HL-60 (cell line): Measurements from ENCODE around the gene SCAMP2.

ENCODE experiments used
- CTCF ChIP-seq: IDR thresholded peaks from one replicate; pipeline ENCODE4 v1.5.1; 2011; ENCODE audit warnings: low read length, control low read depth, inconsistent platforms; ENCODE audit not compliant: insufficient read depth
- POLR2AphosphoS5 ChIP-seq: IDR thresholded peaks from 2 replicates; pipeline ENCODE4 v1.6.1; 2012; ENCODE audit warnings: low read depth
- SPI1 ChIP-seq: IDR thresholded peaks from 2 replicates; pipeline ENCODE4 v1.6.1; 2012; ENCODE audit warnings: low read depth, mild to moderate bottlenecking, borderline replicate concordance

DNA sequence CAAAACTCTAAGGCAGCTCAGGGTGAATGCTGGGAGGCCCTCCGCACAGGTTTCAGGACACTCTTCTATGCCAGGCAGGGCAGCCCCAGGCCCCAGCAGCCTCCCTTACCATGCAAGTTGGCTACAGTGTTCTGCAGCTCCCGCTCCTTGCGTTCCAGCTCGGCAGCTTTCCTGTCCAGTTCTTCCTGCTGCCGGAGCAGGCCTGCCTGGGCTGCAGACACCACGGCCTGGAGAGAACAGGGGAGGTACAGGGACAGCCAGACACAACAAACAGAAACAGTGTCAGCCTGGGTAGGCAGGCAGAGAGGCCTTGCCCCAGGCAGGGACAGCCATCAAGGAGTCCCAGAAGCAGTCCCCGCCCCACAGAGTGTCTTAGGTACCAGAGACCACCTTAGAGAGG is 21.2 kb downstream of the SCAMP2 start:
- no peak for TF ChIP-seq CTCF
- TF ChIP-seq POLR2AphosphoS5 = no peak
- TF ChIP-seq SPI1 = no peak
